ENCODE data around the gene CDK5RAP1.

- TF ChIP-seq CTCF (IDR thresholded peaks at IDR 0.05; ENCODE audit: low read length) (no peak), EZH2 (IDR thresholded peaks at IDR 0.05; ENCODE audit: borderline replicate concordance, low read length) (no peak)
Observed at GRCh38 chr20:33408313-33408712, 7.0 kb upstream of the CDK5RAP1 start.
